ENCODE results near the gene CLINT1. TPM values are rescaled to one million over a fixed set of nuclear protein-coding genes. Genes with fewer than 3 reads are reported as not detected.

CLINT1 gene
- total and polyA plus RNA-seq, 2 donors from 2014 or later, result 34.1 to 173 TPM

DNA sequence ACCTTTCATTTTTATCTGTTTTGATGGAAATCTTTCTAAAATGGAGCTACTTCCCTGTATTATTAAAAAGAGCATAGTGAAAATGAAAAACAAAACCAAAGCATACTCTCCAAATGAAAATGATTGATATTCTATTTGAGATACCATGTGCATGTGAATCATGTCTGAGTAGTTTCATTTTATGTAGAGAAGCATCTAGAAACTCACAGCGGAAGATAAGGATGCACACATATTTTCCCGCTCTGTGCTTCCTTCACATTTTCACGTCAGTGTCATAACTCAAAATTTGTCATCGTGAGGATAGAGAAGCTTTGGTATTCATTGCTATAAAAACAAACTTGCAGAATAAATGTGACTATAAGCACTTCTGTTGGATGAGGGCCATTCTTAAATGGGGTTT, 34.0 kb upstream of the CLINT1 start:
- Histone ChIP-seq H3K27ac (ENCODE audit: low read depth in 2 of 2, low read length in 2 of 2) (no peak overlapping the region), H3K4me1 (ENCODE audit: control insufficient read depth in 2 of 3, insufficient read depth in 2 of 3, low read depth in 1 of 3, low read length in 3 of 3) (peaks cover 0 to 9% (median 8%) of the 10 kb centered on the region in 3 donors), H3K4me3 (ENCODE audit: low read length in 3 of 3) (no peak overlapping the region), H3K36me3 (ENCODE audit: control insufficient read depth in 2 of 3, insufficient read depth in 3 of 3, low read length in 3 of 3) (no peaks in the 10 kb centered on the region), H3K27me3 (ENCODE audit: control insufficient read depth, insufficient read depth, low read length) (no peaks in the 10 kb centered on the region), H3K9ac (ENCODE audit: low read length in 3 of 3) (no peak overlapping the region), H3K9me3 (ENCODE audit: control insufficient read depth in 2 of 3, insufficient read depth in 1 of 3, low read length in 3 of 3) (no peaks in the 10 kb centered on the region)
- FAIRE-seq (no peak), DNase-seq (no peak)
- TF ChIP-seq, protein P1, sequence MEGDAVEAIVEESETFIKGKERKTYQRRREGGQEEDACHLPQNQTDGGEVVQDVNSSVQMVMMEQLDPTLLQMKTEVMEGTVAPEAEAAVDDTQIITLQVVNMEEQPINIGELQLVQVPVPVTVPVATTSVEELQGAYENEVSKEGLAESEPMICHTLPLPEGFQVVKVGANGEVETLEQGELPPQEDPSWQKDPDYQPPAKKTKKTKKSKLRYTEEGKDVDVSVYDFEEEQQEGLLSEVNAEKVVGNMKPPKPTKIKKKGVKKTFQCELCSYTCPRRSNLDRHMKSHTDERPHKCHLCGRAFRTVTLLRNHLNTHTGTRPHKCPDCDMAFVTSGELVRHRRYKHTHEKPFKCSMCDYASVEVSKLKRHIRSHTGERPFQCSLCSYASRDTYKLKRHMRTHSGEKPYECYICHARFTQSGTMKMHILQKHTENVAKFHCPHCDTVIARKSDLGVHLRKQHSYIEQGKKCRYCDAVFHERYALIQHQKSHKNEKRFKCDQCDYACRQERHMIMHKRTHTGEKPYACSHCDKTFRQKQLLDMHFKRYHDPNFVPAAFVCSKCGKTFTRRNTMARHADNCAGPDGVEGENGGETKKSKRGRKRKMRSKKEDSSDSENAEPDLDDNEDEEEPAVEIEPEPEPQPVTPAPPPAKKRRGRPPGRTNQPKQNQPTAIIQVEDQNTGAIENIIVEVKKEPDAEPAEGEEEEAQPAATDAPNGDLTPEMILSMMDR (IDR thresholded peaks at IDR 0.05; ENCODE audit: borderline replicate concordance, extremely low read depth, insufficient read depth), result no peak
- intact Hi-C loops (cut with DNase I), result no loop called here

DNA sequence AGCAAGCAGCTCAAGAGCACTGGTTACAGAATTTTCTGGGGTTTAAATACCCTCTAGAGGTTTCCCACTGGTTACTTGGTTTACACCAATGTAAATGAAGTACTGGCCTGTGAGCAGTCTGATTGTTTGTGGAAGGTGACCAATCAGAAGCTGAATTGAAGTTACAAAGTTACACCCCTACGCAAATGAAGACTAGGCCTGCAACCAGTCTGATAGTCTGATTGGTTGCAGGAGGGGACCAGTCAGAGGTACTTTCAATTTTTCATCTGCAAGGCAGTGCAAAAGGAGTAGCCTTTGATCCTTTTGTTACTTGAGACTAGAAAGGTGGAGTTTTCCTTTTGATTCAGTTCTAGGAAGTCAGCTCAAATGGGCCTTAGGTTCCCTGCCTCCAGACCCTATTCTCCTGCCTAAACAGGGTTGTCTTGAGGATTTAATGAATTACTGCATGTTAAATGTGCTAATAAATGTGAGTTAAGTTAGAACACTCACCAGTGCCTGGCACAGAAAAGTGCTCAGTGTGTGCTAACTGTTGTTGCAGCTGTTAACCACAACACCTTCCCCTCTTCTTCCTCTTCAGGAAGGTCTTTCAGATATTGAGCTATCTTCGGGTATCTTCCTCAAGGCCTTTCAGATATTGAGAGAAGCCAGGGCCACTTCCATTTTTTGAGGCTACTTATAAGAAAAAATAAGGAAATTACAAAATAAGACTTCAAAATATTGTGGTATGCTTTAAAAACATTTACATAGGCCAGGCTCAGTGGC, 32.1 kb upstream of the CLINT1 start:
- H3K36me3 ChIP-seq (ENCODE audit: control insufficient read depth in 2 of 3, insufficient read depth in 3 of 3, low read length in 3 of 3), result no peaks in the 10 kb centered on the region
- TF ChIP-seq, protein P1 (IDR thresholded peaks at IDR 0.05; ENCODE audit: borderline replicate concordance, extremely low read depth, insufficient read depth), result no peak
- H3K4me3 ChIP-seq (ENCODE audit: low read length in 3 of 3), result no peak overlapping the region
- intact Hi-C loops (cut with DNase I), result no loop called here
- no peaks in the 10 kb centered on the region for H3K27me3 ChIP-seq (ENCODE audit: control insufficient read depth, insufficient read depth, low read length)
- peaks cover 0 to 9% (median 8%) of the 10 kb centered on the region in 3 donors for H3K4me1 ChIP-seq (ENCODE audit: control insufficient read depth in 2 of 3, insufficient read depth in 2 of 3, low read depth in 1 of 3, low read length in 3 of 3)
- FAIRE-seq (no peak), DNase-seq (no peak)
- H3K9ac ChIP-seq (ENCODE audit: low read length in 3 of 3), result peak overlapping the region in 1 of 3 donors; percentile 46
- peak overlapping the region; percentile 23 to 63 for H3K27ac ChIP-seq (ENCODE audit: low read depth in 2 of 2, low read length in 2 of 2)
- no peaks in the 10 kb centered on the region for H3K9me3 ChIP-seq (ENCODE audit: control insufficient read depth in 2 of 3, insufficient read depth in 1 of 3, low read length in 3 of 3)

GRCh38 chr5:157888814-157889532, 30.0 kb upstream of the CLINT1 start:
- intact Hi-C loops (cut with DNase I), result no loop called here
- DNase-seq (peak in 2 of 5 donors; percentile 29 to 34), FAIRE-seq (peak; percentile 85)
- TF ChIP-seq, protein P1 (IDR thresholded peaks at IDR 0.05; ENCODE audit: borderline replicate concordance, extremely low read depth, insufficient read depth), result no peak
- H3K9me3 ChIP-seq (ENCODE audit: control insufficient read depth in 2 of 3, insufficient read depth in 1 of 3, low read length in 3 of 3), result no peaks in the 10 kb centered on the region
- no peak overlapping the region for H3K9ac ChIP-seq (ENCODE audit: low read length in 3 of 3)
- H3K27ac ChIP-seq (ENCODE audit: low read depth in 2 of 2, low read length in 2 of 2), result peak overlapping the region; percentile 40 to 86
- no peaks in the 10 kb centered on the region for H3K36me3 ChIP-seq (ENCODE audit: control insufficient read depth in 2 of 3, insufficient read depth in 3 of 3, low read length in 3 of 3)
- no peak overlapping the region for H3K4me3 ChIP-seq (ENCODE audit: low read length in 3 of 3)
- H3K4me1 ChIP-seq (ENCODE audit: control insufficient read depth in 2 of 3, insufficient read depth in 2 of 3, low read depth in 1 of 3, low read length in 3 of 3), result peaks cover 0 to 9% (median 8%) of the 10 kb centered on the region in 3 donors
- no peaks in the 10 kb centered on the region for H3K27me3 ChIP-seq (ENCODE audit: control insufficient read depth, insufficient read depth, low read length)

Data from kidney (tissue), 14 donors.